NCI-H2196 (cell line): Measurements from ENCODE around the gene IFT80.

Experiments used
- DNase-seq: peaks from one replicate; lab custom pipeline; 2025; ENCODE audit not compliant: unreplicated experiment; lab: John Stamatoyannopoulos, UW

The IFT80 gene

GRCh38 chr3:160401291-160402095 is 2.5 kb upstream of the IFT80 start:
- DNase-seq: peak; percentile 55

DNA sequence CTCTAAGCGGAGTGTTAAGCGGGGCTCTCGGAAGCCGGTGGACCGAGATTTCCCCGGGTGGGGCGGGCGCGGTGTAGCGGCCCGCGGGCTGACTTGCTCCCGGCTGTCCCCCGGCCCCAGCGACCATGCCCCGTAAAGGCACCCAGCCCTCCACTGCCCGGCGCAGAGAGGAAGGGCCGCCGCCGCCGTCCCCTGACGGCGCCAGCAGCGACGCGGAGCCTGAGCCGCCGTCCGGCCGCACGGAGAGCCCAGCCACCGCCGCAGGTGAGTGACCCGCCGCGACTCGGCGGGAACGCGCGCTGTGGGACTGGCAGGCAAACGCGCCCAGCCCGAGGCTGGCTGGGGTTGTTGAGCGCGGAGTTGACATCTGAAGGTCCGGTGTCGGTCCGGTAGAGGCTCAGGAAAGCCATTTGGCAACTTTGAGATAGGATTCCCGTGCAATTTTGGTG is 1.7 kb upstream of the IFT80 start:
- DNase-seq: no peak

- DNase-seq: peak; percentile 75
Observed at GRCh38 chr3:160400030-160400701, 1.1 kb upstream of the IFT80 start.

- no peak for DNase-seq
Observed at GRCh38 chr3:160398820-160399124, 253 bp downstream of the IFT80 start.

- peak; percentile 72 for DNase-seq
Observed at GRCh38 chr3:160395297-160395696, 3.7 kb downstream of the IFT80 start.

GRCh38 chr3:160394009-160394392 is 5.0 kb downstream of the IFT80 start:
- DNase-seq: no peak

- no peak for DNase-seq
Observed at GRCh38 chr3:160393346-160394008, 5.5 kb downstream of the IFT80 start.

DNA sequence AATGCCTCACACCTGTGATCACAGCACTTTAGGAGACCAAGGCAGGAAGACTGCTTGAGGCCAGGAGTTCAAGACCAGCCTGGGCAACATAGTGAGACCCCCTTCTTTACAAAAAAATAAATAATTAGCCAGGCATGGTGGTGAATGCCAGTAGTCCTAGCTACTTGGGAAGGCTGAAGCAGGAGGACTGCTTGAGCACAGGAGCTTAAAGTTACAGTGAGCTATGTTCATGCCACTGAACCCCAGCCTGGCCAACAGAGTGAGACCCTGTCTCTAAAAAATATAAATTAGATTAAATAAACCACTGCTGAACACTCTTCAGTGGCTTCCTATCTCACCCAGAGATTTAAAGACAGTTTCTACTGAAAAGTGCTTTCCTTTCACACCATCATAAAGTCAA is 6.2 kb downstream of the IFT80 start:
- no peak for DNase-seq

DNA sequence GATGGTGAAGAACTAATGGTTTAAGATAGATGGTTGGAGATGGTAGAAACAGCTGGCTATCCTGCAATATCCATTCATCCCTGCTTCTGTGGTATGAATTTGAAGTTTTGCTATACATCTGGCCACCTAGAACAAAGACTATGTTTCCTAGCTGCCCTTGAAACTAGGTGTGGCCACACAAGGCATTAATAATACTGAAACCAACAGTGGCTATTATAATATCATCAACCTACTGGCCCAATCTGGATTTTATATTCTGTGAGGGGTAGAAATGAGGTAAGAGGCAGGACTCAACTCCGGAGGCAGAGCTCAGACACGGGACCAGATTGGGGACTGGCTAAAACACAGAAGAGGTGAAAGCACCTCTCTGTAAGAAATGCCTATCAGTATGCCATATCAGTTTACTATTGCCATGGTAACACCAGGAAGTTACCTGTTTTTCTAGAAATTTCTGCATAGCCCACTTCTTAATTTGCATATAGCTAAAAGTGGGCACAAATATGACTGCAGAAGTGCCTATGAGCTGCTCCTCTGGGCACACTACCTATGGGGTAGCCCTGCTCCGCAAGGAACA is 8.4 kb downstream of the IFT80 start:
- DNase-seq: no peak

GRCh38 chr3:160384639-160385318 is 14.2 kb downstream of the IFT80 start:
- no peak for DNase-seq

DNA sequence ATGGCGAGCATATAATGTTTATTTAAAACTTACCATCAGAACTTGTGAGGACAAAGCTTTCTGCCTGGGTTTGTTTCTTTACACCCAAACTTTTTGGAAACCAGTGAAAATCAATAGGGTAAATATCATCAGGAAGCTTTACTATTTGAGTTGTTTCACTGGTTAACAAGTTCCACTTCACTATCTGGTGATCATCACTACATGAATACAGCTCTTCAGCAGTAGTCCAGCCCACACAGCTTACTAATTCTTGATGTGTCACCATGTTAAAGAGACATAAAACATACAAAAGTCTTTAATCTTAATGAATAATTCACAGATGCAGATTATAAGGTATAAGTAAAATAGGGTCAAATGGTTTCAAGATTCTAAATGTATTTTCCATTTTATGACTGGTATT is 17.6 kb downstream of the IFT80 start:
- DNase-seq: no peak

DNA sequence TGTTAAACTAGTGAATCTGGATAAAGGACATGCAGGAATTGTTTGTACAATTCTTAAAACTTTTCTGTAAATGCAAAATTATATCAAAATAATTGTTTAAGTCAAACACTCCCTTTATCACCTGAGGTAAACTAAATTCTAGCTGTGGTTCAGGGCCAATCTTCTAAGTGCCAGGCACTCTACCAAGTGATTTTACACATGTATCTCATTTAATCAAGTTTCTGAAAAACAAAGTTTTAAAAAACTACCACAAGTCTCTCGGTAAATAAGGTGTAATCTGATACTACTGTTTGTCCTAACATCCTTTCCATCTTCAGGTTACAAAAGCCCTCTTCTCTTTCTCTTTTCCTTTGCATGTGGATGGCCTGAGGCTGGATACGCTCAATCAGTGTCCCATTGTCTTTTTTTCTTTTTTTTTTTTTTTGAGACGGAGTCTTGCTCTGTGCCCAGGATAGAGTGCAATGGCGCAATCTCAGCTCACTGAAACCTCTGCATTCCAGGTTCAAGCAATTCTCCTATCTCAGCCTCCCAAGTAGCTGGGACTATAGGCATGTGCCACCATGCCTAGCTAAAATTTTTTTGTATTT is 19.3 kb downstream of the IFT80 start:
- DNase-seq: no peak

DNA sequence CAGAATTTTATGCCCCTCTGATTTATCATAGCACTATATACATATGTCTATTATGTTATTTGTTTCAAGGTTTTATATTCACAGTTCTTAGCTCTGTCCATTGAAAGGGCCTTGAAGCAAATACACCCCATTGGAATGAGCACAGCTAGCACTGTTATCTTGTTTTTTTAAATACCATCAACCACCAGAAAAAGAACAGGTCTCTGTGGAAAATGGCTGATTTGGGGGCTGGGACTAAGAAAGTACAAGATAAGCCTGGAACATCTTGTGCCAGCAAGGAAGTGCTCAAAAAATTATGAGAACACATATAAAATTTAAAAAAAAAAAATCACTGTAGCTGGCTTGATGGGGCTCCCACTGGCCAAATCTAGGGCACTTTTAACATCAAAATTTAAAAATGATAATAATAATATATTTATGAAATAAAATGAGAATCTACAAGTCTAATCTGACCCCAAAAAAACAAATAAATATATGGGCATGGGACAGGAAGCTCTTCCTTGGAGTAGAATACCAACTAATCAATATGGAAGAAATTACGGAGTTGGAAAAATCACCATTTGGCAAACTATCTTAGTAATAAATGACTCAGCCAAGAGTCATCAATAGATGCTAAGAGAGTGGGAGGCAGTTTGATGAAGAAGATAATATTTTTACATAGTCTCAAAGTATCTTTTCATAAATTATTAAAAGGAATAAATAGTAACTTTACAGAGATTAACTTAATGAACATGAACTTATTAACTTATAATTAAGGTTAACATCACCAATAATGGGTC is 20.5 kb downstream of the IFT80 start:
- no peak for DNase-seq

DNA sequence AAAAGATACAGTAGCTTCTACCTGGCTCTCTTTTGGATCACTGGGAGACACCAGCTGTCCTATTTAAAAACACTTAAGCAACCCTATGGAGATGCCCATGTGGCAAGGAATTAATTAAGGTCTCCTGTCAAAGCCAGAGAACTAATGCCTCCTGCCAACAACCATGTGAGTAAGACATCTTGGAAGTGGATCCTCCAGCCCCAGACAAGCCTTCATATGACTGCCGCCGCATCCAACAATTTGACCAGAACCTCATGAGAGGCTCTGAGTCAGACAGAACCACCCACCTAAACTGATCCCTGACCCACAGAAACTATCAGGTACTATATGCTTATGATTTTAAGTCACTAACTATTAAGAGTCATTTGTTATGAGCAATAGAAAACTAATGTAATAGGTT is 22.3 kb downstream of the IFT80 start:
- DNase-seq: no peak

GRCh38 chr3:160374925-160375324 is 24.1 kb downstream of the IFT80 start:
- no peak for DNase-seq

GRCh38 chr3:160374472-160374871 is 24.6 kb downstream of the IFT80 start:
- DNase-seq: no peak

DNA sequence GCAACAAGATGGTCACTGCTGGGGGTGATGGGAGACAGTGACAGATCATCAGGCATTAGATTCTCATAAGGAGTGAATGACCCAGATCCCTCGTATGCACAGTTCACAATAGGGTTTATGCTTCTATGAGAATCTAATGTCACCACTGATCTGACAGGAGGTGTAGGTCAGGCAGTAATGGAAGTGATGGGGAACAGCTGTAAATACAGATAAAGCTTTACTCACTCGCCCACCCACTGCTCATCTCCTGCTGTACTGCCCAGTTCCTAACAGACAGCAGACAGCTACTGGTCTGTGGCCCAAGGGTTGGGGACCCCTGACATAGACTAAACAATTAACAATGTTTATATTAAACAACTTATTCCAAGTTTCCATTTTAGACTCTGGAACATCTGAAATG is 25.4 kb downstream of the IFT80 start:
- no peak for DNase-seq

GRCh38 chr3:160372780-160373179 is 26.2 kb downstream of the IFT80 start:
- DNase-seq: no peak

DNA sequence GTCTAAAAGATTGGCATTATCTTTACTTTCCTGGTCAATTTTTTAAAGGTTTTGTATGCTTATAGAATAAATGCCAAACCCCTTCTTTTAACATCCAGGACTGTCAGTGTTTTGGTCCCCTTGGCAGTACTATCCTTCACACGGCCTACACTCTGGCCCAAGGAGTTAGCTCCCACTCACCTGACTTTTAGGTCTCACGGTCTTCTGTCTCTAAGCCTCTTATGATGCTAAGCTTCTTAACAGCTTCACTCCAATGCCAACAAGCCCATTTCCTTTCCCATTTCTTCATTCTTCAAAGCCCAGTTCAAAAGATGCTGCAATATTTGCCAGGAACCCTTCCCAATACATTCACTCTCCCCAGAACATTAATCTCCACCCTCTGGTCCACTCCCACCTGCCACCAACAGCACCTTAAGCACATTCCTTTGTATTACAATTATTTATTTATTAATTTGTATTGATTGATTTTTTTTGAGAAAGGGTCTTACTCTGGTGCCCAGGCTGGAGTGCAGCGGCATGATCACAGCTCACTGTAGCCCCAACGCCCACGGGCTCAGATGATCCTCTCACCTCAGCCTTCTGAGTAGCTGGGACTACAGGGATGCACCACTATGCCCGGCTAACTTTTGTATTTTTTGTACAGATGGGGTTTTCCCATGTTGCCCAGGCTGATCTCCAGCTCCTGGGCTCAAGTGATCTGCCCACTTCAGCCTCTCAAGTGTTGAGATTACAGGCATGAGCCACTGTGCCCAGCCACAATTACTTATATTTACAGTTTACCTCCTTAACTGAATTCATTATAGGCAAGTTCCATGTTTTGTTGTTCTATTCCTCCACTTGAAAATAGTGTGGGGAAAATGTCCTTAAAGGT is 27.8 kb downstream of the IFT80 start:
- peak; percentile 29 for DNase-seq
